Glutamatergic neuron (in vitro differentiated cells): ENCODE data around the gene CDSN. TPM values are rescaled to one million over a fixed set of nuclear protein-coding genes. Genes with fewer than 3 reads are reported as not detected.

Source experiments
- DNase-seq: peaks from one replicate; pipeline ENCODE4 v3.0.0; 2022
- H3K27ac Mint-ChIP-seq: one replicate; pipeline ENCODE4 v1.8.0; 2020; ENCODE audit warnings: mild to moderate bottlenecking, mixed read lengths, inconsistent platforms; ENCODE audit not compliant: unreplicated experiment
- H3K27me3 Mint-ChIP-seq: one replicate; pipeline ENCODE4 v1.8.0; 2020; ENCODE audit warnings: mild to moderate bottlenecking, moderate library complexity, mixed read lengths, inconsistent platforms; ENCODE audit not compliant: unreplicated experiment
- H3K36me3 Mint-ChIP-seq: one replicate; pipeline ENCODE4 v1.8.0; 2020; ENCODE audit warnings: mild to moderate bottlenecking, mixed read lengths, inconsistent platforms; ENCODE audit not compliant: unreplicated experiment
- H3K4me1 Mint-ChIP-seq: one replicate; pipeline ENCODE4 v1.8.0; 2020; ENCODE audit warnings: mild to moderate bottlenecking, low read depth, mixed read lengths, inconsistent platforms; ENCODE audit not compliant: unreplicated experiment
- H3K4me3 Mint-ChIP-seq: one replicate; pipeline ENCODE4 v1.8.0; 2020; ENCODE audit warnings: mild to moderate bottlenecking, mixed read lengths, inconsistent platforms; ENCODE audit not compliant: unreplicated experiment
- H3K9me3 Mint-ChIP-seq: one replicate; pipeline ENCODE4 v1.8.0; 2020; ENCODE audit warnings: mild to moderate bottlenecking, moderate library complexity, mixed read lengths, inconsistent platforms; ENCODE audit not compliant: unreplicated experiment
- CTCF ChIP-seq: fragments of 200-600 bp; sonication (generic); IDR thresholded peaks from one replicate; pipeline ENCODE4 v1.5.0; 2021; ENCODE audit not compliant: partially characterized antibody, unreplicated experiment
- total RNA-seq: library from RNA; stranded (reverse); fragmentation: NEBNext Ultra II Directional; extraction: Animal tissue kit (Norgen Biotek cat#: 25700); gene quantifications from one replicate; pipeline ENCODE4 v1.2.1, GENCODE V29; 2021; ENCODE audit not compliant: unreplicated experiment

CDSN gene
- total RNA-seq, 1 donor from 2014 or later, result not detected

- Mint-ChIP-seq H3K4me1 (no peaks in the 10 kb centered on the region), H3K4me3 (no peak overlapping the region), H3K27me3 (peaks cover 4% of the 10 kb centered on the region), H3K36me3 (no peaks in the 10 kb centered on the region), H3K27ac (no peak overlapping the region), H3K9me3 (peaks cover 2% of the 10 kb centered on the region)
- TF ChIP-seq CTCF, result no peak
- no peak for DNase-seq
These were observed 2.8 kb upstream of the CDSN start for GRCh38 chr6:31122791-31123706.

- Mint-ChIP-seq H3K27me3 (peaks cover 2% of the 10 kb centered on the region), H3K4me3 (no peak overlapping the region), H3K36me3 (no peaks in the 10 kb centered on the region), H3K4me1 (no peaks in the 10 kb centered on the region), H3K27ac (no peak overlapping the region), H3K9me3 (peaks cover 2% of the 10 kb centered on the region)
- no peak for DNase-seq
- TF ChIP-seq CTCF, result no peak
These were observed 1.0 kb upstream of the CDSN start for GRCh38 chr6:31121131-31121790.

GRCh38 chr6:31118178-31118577 lies 2.1 kb downstream of the CDSN start:
- no peaks in the 10 kb centered on the region for H3K36me3 Mint-ChIP-seq
- no peak for DNase-seq
- H3K27me3 Mint-ChIP-seq, result peaks cover 6% of the 10 kb centered on the region
- no peak overlapping the region for H3K4me3 Mint-ChIP-seq
- peaks cover 2% of the 10 kb centered on the region for H3K9me3 Mint-ChIP-seq
- H3K4me1 Mint-ChIP-seq, result no peaks in the 10 kb centered on the region
- TF ChIP-seq CTCF, result no peak
- no peak overlapping the region for H3K27ac Mint-ChIP-seq

- Mint-ChIP-seq H3K4me1 (no peaks in the 10 kb centered on the region), H3K9me3 (peaks cover 2% of the 10 kb centered on the region), H3K27ac (no peak overlapping the region), H3K27me3 (peaks cover 6% of the 10 kb centered on the region), H3K4me3 (no peak overlapping the region), H3K36me3 (no peaks in the 10 kb centered on the region)
- TF ChIP-seq CTCF, result no peak
- DNase-seq, result no peak
These were observed 3.4 kb downstream of the CDSN start for GRCh38 chr6:31116661-31117385.
